ENCODE measurements around the gene ABCC8. TPM values are rescaled to one million over a fixed set of nuclear protein-coding genes. Genes with fewer than 3 reads are reported as not detected.

The ABCC8 gene
- total and polyA plus RNA-seq, 4 experiments from 2014 or later: not detected

DNA sequence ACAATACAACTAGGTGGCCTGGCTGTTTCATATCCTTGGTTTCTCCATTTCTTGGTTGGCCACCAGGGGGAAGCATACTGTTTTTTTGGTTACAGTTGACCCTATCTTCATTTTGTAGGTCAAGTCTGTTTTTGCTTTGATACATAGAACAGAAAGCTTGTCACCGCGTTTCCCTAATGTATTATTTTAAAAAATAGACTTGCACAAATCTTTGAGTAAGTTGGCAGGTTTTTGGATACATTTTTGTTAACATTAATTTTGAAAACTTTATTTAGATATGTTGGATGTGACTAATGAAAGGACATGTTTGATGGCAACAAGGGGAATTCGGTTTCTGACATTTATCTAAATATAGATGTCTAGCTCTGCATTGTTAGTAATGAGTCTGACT, 122.0 kb downstream of the ABCC8 start:
- H3K27ac Mint-ChIP-seq: peak overlapping the region in 5 of 7 donors; percentile 22 to 76 (median 64)
- Histone ChIP-seq H3K27ac (ENCODE audit: low read depth, low read length) (no peak overlapping the region), H3K27me3 (ENCODE audit: insufficient read depth, low read length) (no peaks in the 10 kb centered on the region), H3K9me3 (ENCODE audit: control insufficient read depth in 1 of 2, low read length in 2 of 2) (no peaks in the 10 kb centered on the region), H3K4me1 (ENCODE audit: insufficient read depth, low read length) (peaks cover 29% of the 10 kb centered on the region), H3K4me3 (ENCODE audit: low read length in 2 of 2) (no peak overlapping the region), H3K36me3 (ENCODE audit: insufficient read depth, low read length) (no peaks in the 10 kb centered on the region)
- H3K9me3 Mint-ChIP-seq: peaks cover 0 to 4% (median 0%) of the 10 kb centered on the region in 8 donors
- peaks cover 0 to 1% of the 10 kb centered on the region in 2 donors for H3K27me3 Mint-ChIP-seq
- H3K4me1 Mint-ChIP-seq: peaks cover 17 to 44% (median 28%) of the 10 kb centered on the region in 4 donors
- H3K36me3 Mint-ChIP-seq: peaks cover 0 to 6% of the 10 kb centered on the region in 2 donors
- ChIA-PET CTCF (ENCODE audit: partially characterized antibody) (interaction anchor here (0.9 to 3.8 kb wide), 16 partner anchors 9 to 174 kb away, joined by 3 to 26 read pairs (median 5); partner anchors contain the start of genes KCNJ11 and NUCB2), POLR2A (ENCODE audit: partially characterized antibody) (interaction anchor here (0.6 to 3.9 kb wide), 8 partner anchors 10 to 278 kb away, joined by 3 to 30 read pairs (median 4); partner anchors contain the start of genes NUCB2 and PIK3C2A)
- DNase-seq: peak; percentile 62 to 71 (median 65)
- H3K4me3 Mint-ChIP-seq: peak overlapping the region in 7 of 8 donors; percentile 74 to 98 (median 94)
- intact Hi-C loops (cut with micrococcal nuclease): loop anchor here (1.0 to 5.0 kb wide), 2 partner anchors 124 to 277 kb away; partner anchors contain the start of gene RPS13

DNA sequence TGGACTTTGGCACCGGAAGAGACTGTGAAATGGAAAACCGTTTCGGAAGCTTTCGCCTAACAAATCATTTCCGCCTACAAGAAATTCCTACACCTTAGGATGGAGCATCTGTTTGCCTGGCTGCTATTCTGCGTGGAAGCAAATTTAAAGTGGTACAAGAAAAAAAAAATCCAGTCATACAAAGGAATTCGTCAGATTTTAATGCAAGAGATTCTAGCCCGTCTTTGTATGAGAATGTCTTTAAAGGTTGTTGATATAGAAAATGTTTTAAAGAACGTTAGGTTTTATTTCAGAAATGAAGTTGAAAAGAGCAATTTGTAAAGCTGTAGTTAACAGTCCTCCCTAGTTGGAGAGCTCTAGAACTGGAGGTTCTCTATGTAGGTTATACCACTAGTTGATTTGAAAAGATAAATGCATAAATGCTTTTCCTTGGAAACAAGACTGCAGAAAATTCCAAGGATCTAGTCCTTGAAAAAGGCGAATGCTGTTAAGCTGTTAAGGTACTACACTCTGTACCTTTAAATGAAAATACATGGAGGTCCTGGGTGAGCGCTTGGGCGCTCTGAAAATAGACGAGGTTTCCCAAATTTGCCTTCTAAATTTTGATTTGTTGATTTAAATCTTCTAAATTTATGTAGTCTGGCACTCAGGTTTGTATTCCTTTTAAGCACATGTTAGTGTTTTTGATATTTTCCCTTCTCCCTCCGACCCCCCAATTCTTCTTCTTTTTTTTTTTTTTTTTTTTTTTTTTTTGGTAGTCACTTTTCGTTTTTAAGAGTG, 122.6 kb downstream of the ABCC8 start:
- H3K4me3 ChIP-seq (ENCODE audit: low read length in 2 of 2): peak overlapping the region; percentile 51 to 79
- intact Hi-C loops (cut with micrococcal nuclease): loop anchor here (1.0 to 5.0 kb wide), 5 partner anchors 35 to 277 kb away; partner anchors contain the start of genes KCNJ11, NUCB2 and RPS13
- H3K27ac ChIP-seq (ENCODE audit: low read depth, low read length): peak overlapping the region; percentile 11
- H3K27me3 ChIP-seq (ENCODE audit: insufficient read depth, low read length): no peaks in the 10 kb centered on the region
- DNase-seq: peak in 2 of 5 donors; percentile 10 to 13
- H3K36me3 Mint-ChIP-seq: peaks cover 0 to 6% of the 10 kb centered on the region in 2 donors
- H3K9me3 ChIP-seq (ENCODE audit: control insufficient read depth in 1 of 2, low read length in 2 of 2): no peaks in the 10 kb centered on the region
- peaks cover 29% of the 10 kb centered on the region for H3K4me1 ChIP-seq (ENCODE audit: insufficient read depth, low read length)
- H3K27me3 Mint-ChIP-seq: peaks cover 0 to 1% of the 10 kb centered on the region in 2 donors
- peak overlapping the region; percentile 60 to 84 (median 70) for H3K27ac Mint-ChIP-seq
- ChIA-PET POLR2A (ENCODE audit: partially characterized antibody) (interaction anchor here (0.6 to 3.9 kb wide), 12 partner anchors 9 to 278 kb away, joined by 3 to 30 read pairs (median 4); partner anchors contain the start of genes NUCB2 and PIK3C2A), CTCF (ENCODE audit: partially characterized antibody) (interaction anchor here (0.8 to 3.8 kb wide), 20 partner anchors 9 to 174 kb away, joined by 3 to 26 read pairs (median 5); partner anchors contain the start of genes KCNJ11 and NUCB2)
- H3K4me1 Mint-ChIP-seq: peaks cover 17 to 44% (median 28%) of the 10 kb centered on the region in 4 donors
- H3K36me3 ChIP-seq (ENCODE audit: insufficient read depth, low read length): no peaks in the 10 kb centered on the region
- H3K4me3 Mint-ChIP-seq: peak overlapping the region; percentile 87 to 98 (median 94)
- peaks cover 0 to 4% (median 0%) of the 10 kb centered on the region in 8 donors for H3K9me3 Mint-ChIP-seq

DNA sequence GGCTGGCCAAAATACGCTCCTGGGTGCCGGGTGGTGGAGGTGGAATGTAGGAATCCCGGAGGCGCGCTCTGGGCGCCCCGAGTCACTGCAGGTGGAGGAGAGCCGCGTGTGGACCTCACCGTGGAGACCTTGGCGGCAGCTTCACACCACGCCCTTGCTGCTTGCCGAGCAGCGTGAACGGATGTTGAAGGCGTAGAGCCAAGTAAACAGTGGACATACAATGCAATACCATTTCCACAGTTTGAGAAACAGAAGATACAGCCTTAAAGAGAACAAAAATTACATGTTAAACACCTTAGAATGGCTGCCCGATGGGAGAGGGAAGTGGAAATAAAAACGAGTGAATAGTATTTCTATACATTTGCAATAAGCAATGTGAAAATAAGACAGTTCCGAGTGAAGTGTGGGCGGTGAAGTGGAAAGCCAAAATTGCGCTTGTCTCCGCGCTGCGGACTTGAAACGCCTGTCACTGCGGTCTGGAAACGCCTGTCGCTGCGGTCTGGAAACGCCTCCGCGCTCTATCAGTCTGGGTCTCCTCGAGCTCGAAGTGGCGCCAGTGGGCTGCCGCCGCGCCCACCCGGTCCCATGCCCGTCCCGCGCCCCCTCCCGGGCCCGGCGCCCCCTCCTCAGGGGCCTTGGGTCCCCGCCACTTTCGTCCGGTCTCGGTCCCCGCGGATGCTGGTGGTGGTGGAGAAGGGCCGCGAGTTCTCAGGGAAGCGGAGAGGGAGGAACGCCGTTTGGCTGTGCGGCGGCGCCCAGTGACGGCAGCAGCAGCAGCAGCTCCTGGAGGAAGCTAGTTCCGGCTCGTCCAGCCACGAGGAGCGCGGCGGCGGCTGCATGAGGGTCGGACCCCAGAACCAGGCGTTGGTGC, 123.5 kb downstream of the ABCC8 start:
- ChIA-PET CTCF (ENCODE audit: partially characterized antibody) (interaction anchor here (0.8 to 3.8 kb wide), 16 partner anchors 8 to 175 kb away, joined by 3 to 26 read pairs (median 5); partner anchors contain the start of genes KCNJ11 and NUCB2), POLR2A (ENCODE audit: partially characterized antibody) (interaction anchor here (0.7 to 3.9 kb wide), 8 partner anchors 67 to 1235 kb away, joined by 3 to 30 read pairs (median 4); partner anchors contain the start of genes NUCB2 and PIK3C2A)
- peak; percentile 39 to 69 (median 41) for DNase-seq
- Histone ChIP-seq H3K36me3 (ENCODE audit: insufficient read depth, low read length) (no peaks in the 10 kb centered on the region), H3K27ac (ENCODE audit: low read depth, low read length) (peak overlapping the region; percentile 11), H3K9me3 (ENCODE audit: control insufficient read depth in 1 of 2, low read length in 2 of 2) (no peaks in the 10 kb centered on the region), H3K4me3 (ENCODE audit: low read length in 2 of 2) (peak overlapping the region; percentile 51 to 79), H3K4me1 (ENCODE audit: insufficient read depth, low read length) (peaks cover 29% of the 10 kb centered on the region), H3K27me3 (ENCODE audit: insufficient read depth, low read length) (no peaks in the 10 kb centered on the region)
- peaks cover 0 to 6% of the 10 kb centered on the region in 2 donors for H3K36me3 Mint-ChIP-seq
- peaks cover 0 to 1% of the 10 kb centered on the region in 2 donors for H3K27me3 Mint-ChIP-seq
- H3K9me3 Mint-ChIP-seq: peaks cover 0 to 4% (median 0%) of the 10 kb centered on the region in 8 donors
- peak overlapping the region; percentile 84 to 91 (median 90) for H3K27ac Mint-ChIP-seq
- H3K4me3 Mint-ChIP-seq: peak overlapping the region; percentile 87 to 98 (median 94)
- peaks cover 17 to 44% (median 28%) of the 10 kb centered on the region in 4 donors for H3K4me1 Mint-ChIP-seq
- intact Hi-C loops (cut with micrococcal nuclease): loop anchor here (1.0 to 5.0 kb wide), 4 partner anchors 36 to 276 kb away; partner anchors contain the start of genes KCNJ11, NUCB2 and RPS13

DNA sequence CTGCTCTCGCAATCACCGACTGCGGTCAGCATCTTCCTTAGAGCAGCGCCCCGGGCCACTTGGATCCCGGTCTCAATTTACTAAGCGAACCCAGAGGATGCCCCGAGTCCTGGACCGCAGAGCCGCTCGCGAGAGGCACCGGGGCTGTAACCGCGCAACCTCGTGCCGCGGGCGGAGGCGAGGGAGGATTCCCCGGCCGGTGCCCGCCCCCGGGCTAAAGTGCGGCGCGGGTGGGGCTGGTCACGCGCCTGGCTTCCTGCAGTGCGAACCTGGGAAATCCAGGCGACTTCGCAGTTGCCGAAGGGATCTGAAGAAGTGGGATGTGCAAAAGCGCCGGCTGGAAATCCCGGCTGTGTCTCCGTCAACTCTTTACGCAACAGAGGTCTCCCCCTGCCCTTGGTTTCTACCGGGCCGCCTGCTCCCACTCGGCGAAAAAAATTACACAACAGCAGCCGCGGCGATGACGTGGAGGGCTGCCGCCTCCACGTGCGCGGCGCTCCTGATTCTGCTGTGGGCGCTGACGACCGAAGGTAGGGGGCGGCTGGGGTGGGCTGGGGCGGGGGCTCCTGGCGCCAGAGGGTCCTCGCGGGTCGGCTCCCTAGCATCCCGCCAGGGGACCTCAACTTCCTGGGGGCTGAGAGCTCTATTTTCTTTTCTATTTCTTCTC, 125.0 kb downstream of the ABCC8 start, which contains the start of gene NCR3LG1:
NCR3LG1 (plus strand) TSS at position 291 of the 667 bp plus-strand sequence; CDS start at position 461, 170 bp downstream.
- H3K4me1 ChIP-seq (ENCODE audit: insufficient read depth, low read length): peaks cover 29% of the 10 kb centered on the region
- peaks cover 0 to 4% (median 0%) of the 10 kb centered on the region in 8 donors for H3K9me3 Mint-ChIP-seq
- intact Hi-C loops (cut with micrococcal nuclease): loop anchor here (2.0 to 5.0 kb wide), 3 partner anchors 37 to 274 kb away; partner anchors contain the start of genes KCNJ11 and RPS13
- H3K27me3 Mint-ChIP-seq: peaks cover 0 to 1% of the 10 kb centered on the region in 2 donors
- peak within 1 kb of the TSS; percentile 51 to 79 for H3K4me3 ChIP-seq (ENCODE audit: low read length in 2 of 2)
- peak; percentile 61 to 81 (median 70) for DNase-seq
- no peaks in the 10 kb centered on the region for H3K9me3 ChIP-seq (ENCODE audit: control insufficient read depth in 1 of 2, low read length in 2 of 2)
- no peaks in the 10 kb centered on the region for H3K36me3 ChIP-seq (ENCODE audit: insufficient read depth, low read length)
- H3K4me1 Mint-ChIP-seq: peaks cover 17 to 44% (median 28%) of the 10 kb centered on the region in 4 donors
- peaks cover 0 to 6% of the 10 kb centered on the region in 2 donors for H3K36me3 Mint-ChIP-seq
- peak within 1 kb of the TSS; percentile 87 to 98 (median 94) for H3K4me3 Mint-ChIP-seq
- POLR2A ChIA-PET (ENCODE audit: partially characterized antibody): interaction anchor here (0.6 to 3.9 kb wide), 4 partner anchors 65 to 274 kb away, joined by 3 to 30 read pairs (median 6); partner anchors contain the start of genes NUCB2 and PIK3C2A
- no peaks in the 10 kb centered on the region for H3K27me3 ChIP-seq (ENCODE audit: insufficient read depth, low read length)
- CTCF ChIA-PET (ENCODE audit: partially characterized antibody): interaction anchor here (3.8 kb wide), 2 partner anchors 32 to 122 kb away, joined by 21 to 26 read pairs; no protein-coding TSS in a partner anchor
- peak within 1 kb of the TSS; percentile 73 to 91 (median 90) for H3K27ac Mint-ChIP-seq
- H3K27ac ChIP-seq (ENCODE audit: low read depth, low read length): no peak within 1 kb of the TSS

DNA sequence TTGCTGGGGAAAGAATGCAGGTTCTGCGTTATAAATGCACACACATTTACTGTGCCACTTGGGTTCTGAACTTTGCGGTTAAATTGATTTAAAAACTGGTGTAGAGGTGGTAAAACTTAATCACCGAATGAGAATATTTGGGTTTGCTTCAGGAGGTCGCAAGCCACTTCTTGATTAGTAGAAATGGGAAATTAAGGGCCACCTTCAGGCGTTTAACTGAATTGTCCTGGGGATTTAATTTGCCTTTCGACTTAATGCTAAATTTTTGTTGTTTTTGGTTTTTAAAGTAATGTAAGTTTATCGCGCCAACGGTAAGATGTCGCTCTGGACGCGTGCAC, 125.5 kb downstream of the ABCC8 start:
- no peaks in the 10 kb centered on the region for H3K36me3 ChIP-seq (ENCODE audit: insufficient read depth, low read length)
- peak overlapping the region; percentile 29 to 51 for H3K4me3 ChIP-seq (ENCODE audit: low read length in 2 of 2)
- Mint-ChIP-seq H3K4me1 (peaks cover 17 to 44% (median 28%) of the 10 kb centered on the region in 4 donors), H3K27me3 (peaks cover 0 to 1% of the 10 kb centered on the region in 2 donors), H3K27ac (peak overlapping the region; percentile 49 to 90 (median 69)), H3K4me3 (peak overlapping the region; percentile 83 to 98 (median 93)), H3K9me3 (peaks cover 0 to 3% (median 0%) of the 10 kb centered on the region in 8 donors), H3K36me3 (peaks cover 0 to 6% of the 10 kb centered on the region in 2 donors)
- ChIA-PET POLR2A (ENCODE audit: partially characterized antibody) (no interaction called here), CTCF (ENCODE audit: partially characterized antibody) (no interaction called here)
- no peak overlapping the region for H3K27ac ChIP-seq (ENCODE audit: low read depth, low read length)
- no peaks in the 10 kb centered on the region for H3K9me3 ChIP-seq (ENCODE audit: control insufficient read depth in 1 of 2, low read length in 2 of 2)
- intact Hi-C loops (cut with micrococcal nuclease): loop anchor here (5.0 kb wide), 1 partner anchor 274 kb away; the partner anchor contains the start of gene RPS13
- DNase-seq: peak in 1 of 5 donors; percentile 6
- H3K27me3 ChIP-seq (ENCODE audit: insufficient read depth, low read length): no peaks in the 10 kb centered on the region
- H3K4me1 ChIP-seq (ENCODE audit: insufficient read depth, low read length): peaks cover 29% of the 10 kb centered on the region
